GM10266 (cell line): ENCODE data around the gene TADA2A.

Experiments used
- DNase-seq: peaks from one replicate; pipeline ENCODE4 v3.0.0; 2012; ENCODE audit errors: extremely low spot score
- CTCF ChIP-seq: IDR thresholded peaks from 2 replicates; pipeline ENCODE4 v1.5.1; 2012; ENCODE audit warnings: mild to moderate bottlenecking, low read depth; ENCODE audit not compliant: control insufficient read depth, insufficient read depth; ENCODE audit errors: missing control alignments

TADA2A gene

GRCh38 chr17:37386462-37386861 lies 20.2 kb upstream of the TADA2A start:
- no peak for DNase-seq
- no peak for TF ChIP-seq CTCF

DNA sequence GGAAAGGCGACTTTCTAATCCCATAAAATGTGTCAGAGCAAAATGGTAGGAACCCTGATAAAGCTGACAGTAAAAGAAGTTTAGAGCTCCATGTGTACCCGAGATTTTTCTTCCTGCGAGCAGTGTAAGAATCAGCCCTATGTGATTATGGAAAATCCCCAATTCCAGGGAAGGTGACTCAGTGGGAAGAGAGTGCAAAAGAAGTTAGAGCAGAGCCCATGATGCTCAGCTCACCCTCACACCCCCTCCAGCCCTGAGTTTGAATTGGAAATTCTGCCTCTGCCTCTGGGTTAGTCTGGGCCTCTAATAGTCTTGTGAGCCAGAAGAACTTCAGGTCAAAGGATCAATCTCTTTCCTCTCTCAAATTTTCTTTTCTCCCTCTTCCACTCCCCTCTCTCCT lies 18.4 kb upstream of the TADA2A start:
- TF ChIP-seq CTCF = no peak
- DNase-seq = no peak

GRCh38 chr17:37389160-37389559 lies 17.5 kb upstream of the TADA2A start:
- TF ChIP-seq CTCF = no peak
- no peak for DNase-seq

DNA sequence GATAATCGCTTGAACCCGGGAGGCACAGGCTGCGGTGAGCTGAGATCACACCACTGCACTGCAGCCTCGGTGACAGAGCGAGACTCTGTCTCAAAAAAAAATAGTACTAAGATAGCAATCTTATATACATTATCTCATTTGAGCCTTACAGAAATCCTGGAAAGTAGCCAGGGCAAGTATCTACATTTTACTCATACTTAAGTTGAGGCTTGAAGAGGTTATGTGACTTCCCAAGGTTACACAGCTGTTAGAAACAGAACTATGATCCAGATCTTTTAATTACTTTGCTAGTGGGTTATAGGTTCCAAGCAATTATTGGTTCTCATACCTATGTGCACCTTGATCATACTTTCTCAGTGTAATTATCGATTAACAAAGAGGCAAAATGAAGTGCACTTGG lies 15.5 kb upstream of the TADA2A start:
- no peak for DNase-seq
- TF ChIP-seq CTCF = no peak

- TF ChIP-seq CTCF = no peak
- DNase-seq = peak; percentile 34
These were observed 14.6 kb upstream of the TADA2A start for GRCh38 chr17:37392024-37392590.

DNA sequence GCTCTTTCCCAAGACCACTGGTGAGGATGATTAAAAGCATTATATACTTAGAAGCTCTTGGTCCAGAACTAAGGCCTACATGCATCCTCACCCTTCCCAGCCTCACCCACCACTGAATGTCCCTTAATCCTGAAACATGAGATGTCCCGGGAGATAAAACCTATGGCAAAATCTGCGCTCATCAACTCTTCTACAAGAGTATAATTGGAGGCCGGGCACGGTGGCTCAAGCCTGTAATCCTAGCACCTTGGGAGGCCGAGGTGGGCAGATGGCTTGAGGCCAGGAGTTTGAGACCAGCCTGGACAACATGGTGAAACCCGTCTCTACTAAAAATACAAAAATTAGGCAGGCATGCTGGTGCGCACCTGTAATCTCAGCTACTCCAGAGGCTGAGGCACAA lies 13.3 kb upstream of the TADA2A start:
- no peak for DNase-seq
- TF ChIP-seq CTCF = no peak

DNA sequence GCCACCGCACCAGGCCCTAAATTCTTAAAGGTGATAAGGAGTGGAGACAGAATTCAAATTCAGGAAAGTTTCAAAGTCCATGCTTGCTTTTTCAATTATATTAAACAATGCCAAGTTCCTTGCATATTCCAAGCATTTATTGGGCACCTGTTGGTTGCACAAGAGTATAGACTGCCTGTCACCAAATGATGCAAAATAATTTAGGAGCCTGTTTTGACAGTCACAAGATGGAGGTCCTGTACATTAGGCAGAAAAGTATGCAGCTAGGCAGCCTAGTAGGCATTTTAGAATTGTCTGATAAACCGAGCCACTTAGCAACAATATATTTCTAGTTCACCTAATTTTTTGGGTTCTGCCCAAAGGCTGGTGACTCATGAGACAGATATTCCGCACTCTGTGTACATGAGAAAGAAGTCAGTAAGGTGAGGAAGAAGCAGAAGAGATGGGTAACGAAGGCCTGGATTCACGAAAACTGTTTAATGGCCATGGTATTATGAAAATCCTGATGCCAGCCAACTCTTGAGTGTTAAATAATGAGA lies 7.4 kb upstream of the TADA2A start:
- TF ChIP-seq CTCF = no peak
- DNase-seq = no peak
